Mesenteric fat pad (tissue), 1 donor: ENCODE data around the gene UBXN2A. TPM values are rescaled to one million over a fixed set of nuclear protein-coding genes. Genes with fewer than 3 reads are reported as not detected.
A peak's percentile ranks its signal among the peaks of the same experiment; 100 is the strongest.
"Not testable (repeated sequence)": the region's sequence is repeated elsewhere in the genome, so short reads cannot be mapped to it uniquely, and the experiment has no call there.

ENCODE experiments used
- DNase-seq: peaks from one replicate; pipeline ENCODE4 v3.0.0-alpha.2; 2020; ENCODE audit warnings: low spot score
- total RNA-seq: library from RNA; stranded (reverse); fragmentation: NEBNext Ultra II Directional; extraction: Animal tissue kit (Norgen Biotek cat#: 25700); gene quantifications from one replicate; pipeline ENCODE4 v1.2.1, GENCODE V29; 2021
- donor health status: DM: yes; HTN: yes; CAD: no.

The UBXN2A gene
- total RNA-seq, 1 donor from 2014 or later: 21.7 TPM

GRCh38 chr2:24011250-24012104 is 71.2 kb downstream of the UBXN2A start:
- no peak for DNase-seq

GRCh38 chr2:24012521-24013188 is 72.4 kb downstream of the UBXN2A start:
- DNase-seq: no peak

GRCh38 chr2:24014902-24015301 is 74.6 kb downstream of the UBXN2A start:
- not testable (repeated sequence) for DNase-seq

GRCh38 chr2:24015562-24016375 is 75.5 kb downstream of the UBXN2A start:
- no peak for DNase-seq

- peak; percentile 84 for DNase-seq
Observed at GRCh38 chr2:24016376-24016761, 76.1 kb downstream of the UBXN2A start.

- peak; percentile 81 for DNase-seq
Observed at GRCh38 chr2:24016853-24017703, 76.8 kb downstream of the UBXN2A start.

GRCh38 chr2:24017711-24018110 is 77.4 kb downstream of the UBXN2A start:
- peak; percentile 64 for DNase-seq

- DNase-seq: peak; percentile 75
Observed at GRCh38 chr2:24018241-24018640, 78.0 kb downstream of the UBXN2A start.

- DNase-seq: peak; percentile 59
Observed at GRCh38 chr2:24019729-24020128, 79.5 kb downstream of the UBXN2A start.

- DNase-seq: peak; percentile 24
Observed at GRCh38 chr2:24020244-24020643, 80.0 kb downstream of the UBXN2A start.

- DNase-seq: peak; percentile 83
Observed at GRCh38 chr2:24021122-24021998, 81.1 kb downstream of the UBXN2A start.

- peak; percentile 59 for DNase-seq
Observed at GRCh38 chr2:24022324-24022974, 82.2 kb downstream of the UBXN2A start.

- DNase-seq: no peak
Observed at GRCh38 chr2:24022975-24023575, 82.8 kb downstream of the UBXN2A start.

- no peak for DNase-seq
Observed at GRCh38 chr2:24024018-24024417, 83.8 kb downstream of the UBXN2A start.

- DNase-seq: no peak
Observed at GRCh38 chr2:24024996-24025663, 84.9 kb downstream of the UBXN2A start.

GRCh38 chr2:24026233-24026632 is 86.0 kb downstream of the UBXN2A start:
- DNase-seq: no peak

GRCh38 chr2:24038786-24039499 is 98.7 kb downstream of the UBXN2A start:
- peak; percentile 73 for DNase-seq

- DNase-seq: no peak
Observed at GRCh38 chr2:24040511-24040910, 100.2 kb downstream of the UBXN2A start.
